HL-60/S4 (cell line): Measurements from ENCODE around the gene LORICRIN.

Experiments used
- in situ Hi-C: fragments of 300-500 bp; cut with MboI; formaldehyde crosslinking; loops from 2 replicates; pipeline ENCODE4 v1.14.3; 2022; ENCODE audit warnings: low sequenced_read_pairs

The LORICRIN gene

DNA sequence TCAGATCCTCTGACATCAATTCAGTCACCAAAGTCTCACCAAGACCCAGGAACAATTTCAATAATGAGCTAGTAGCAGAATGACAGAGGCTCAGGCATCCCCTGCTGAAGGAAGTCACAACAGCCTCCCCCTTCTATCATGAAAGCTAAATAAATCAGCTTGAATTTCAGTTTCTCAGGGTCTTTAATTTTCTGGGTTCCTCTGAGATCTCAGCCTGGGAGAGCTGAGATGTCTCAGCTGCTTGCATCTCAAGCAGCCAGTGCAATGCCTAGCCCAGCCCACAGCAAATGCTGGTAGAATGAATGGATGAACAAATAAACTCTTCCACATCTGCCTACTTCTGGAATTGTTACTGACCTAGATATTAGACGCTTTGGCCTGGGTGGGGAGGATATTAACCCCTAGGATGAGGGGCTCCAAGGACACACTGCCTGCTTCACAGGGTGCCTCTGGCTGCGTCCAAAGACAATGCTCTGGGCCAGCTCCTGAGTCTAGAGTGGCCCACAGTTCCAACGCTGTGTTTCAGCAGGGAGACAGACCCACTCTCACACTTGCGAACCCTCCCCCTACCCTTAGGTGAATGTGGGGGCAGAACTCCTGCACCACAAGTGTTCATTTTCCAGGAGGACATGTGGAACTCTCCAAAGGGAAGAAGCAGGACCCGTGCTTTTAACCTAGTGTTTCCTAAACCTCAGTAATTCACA lies 11.2 kb upstream of the LORICRIN start:
- in situ Hi-C loops: no loop called here

DNA sequence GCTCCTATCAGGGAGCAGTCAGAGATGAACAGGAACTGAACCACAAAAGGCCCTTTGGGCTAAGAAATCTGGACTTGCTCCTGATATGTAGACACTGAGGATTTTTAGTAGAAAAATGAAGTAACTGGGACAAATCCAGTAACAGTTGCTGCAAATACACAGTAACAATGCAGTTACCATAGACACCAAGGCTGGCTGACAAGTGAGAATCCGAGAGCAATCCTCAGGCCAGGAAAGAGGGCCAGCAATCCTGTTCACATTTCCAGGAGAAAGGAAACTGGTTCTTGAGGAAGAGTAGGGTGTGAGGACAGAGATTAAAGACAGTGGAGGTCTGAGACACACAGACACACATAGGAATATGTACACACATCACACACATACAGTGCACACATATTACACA lies 9.3 kb upstream of the LORICRIN start:
- in situ Hi-C loops: no loop called here

DNA sequence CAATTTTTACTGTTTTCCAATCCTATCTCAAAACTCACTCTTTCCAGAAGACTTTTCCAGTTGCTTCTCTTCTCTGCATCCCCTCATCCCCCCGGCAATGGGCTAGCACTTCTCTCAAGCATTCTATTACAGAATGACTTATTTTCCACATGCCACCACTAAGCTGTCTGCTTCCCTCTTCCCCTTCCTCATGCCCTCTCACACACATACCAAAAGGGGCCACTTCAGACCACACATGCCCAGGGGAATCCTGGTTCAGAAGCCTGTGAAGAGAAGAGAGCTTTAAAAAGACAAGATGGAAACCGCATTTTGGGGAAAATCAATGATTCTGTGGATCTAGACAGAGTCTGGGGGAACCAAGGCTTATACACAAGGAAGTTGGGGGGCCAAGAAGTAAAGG lies 8.4 kb upstream of the LORICRIN start:
- in situ Hi-C loops: no loop called here

DNA sequence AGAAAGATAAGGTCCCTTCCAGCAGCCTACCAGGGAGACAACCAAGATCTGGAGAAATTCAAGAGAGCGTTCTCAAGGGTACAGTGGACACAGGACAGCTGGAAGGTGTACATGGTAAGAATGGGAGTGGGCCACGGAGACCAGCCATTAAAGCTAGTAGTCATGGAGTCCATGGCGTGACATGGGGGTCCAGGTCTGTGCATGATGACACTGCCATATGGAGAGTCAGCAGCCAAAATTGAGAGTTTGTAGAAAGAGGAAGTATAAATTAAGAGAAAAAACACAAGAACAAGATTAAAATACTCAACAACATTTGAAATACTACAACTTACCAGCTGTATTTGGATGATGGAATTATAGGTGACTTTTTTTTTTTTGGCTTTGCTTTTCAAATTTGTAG lies 7.9 kb upstream of the LORICRIN start:
- in situ Hi-C loops: no loop called here

DNA sequence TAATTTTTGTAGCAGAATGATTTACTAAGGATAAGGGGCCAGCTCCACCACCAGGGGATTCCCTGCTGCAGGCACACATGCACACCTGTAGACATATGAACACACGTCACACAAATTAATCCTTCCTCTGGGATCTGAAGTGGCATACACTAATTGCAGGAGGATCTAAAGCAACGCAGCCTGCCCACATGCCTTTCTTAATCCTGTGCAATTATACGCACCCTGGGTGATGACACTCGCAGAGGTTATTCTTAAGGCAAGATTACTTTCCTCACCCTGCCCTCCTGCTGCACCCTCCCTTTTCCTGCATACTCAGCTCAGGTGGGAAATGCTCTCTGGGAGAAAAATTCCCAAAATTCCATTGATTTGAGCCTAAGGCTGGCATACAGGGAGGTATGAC lies 7.5 kb upstream of the LORICRIN start:
- in situ Hi-C loops: no loop called here

DNA sequence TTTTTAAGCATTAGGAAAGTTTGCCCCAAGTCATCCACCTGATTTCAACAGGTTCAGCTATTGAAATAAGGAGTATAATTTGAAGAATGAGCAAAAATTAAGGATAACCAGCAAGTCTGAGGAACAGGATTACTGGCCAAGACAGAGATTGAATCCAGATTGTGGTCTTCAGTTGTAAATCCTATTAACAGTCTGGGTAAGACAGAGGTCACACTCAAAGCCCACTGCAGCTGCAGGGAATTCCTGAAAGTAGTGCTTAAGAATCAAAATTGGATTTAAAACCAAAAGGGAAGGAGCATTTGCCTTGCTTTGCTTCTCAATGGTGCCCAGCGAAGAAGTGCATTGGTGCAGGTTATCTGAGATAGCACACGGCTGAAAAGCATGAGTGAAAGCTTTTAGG lies 6.4 kb upstream of the LORICRIN start:
- in situ Hi-C loops: no loop called here

DNA sequence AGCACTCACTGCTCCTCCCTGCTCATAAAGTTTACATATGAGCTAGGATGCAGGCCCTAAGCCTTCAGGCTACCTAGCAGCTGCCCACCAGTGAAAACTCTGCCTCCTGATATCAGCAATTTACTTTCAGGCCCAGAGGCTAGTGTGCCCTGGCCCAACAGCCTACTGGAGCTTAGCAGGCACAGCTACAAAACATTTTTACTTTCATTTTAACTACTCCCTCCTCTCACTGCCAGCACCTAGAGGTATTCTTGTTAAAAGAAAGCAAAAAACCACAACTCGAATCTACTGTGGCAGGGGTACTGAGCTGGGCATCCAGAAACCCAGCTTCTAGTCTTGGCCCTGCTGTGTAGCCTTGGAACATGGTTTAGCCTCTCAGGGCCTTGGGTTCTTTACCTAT lies 5.8 kb upstream of the LORICRIN start:
- in situ Hi-C loops: no loop called here

DNA sequence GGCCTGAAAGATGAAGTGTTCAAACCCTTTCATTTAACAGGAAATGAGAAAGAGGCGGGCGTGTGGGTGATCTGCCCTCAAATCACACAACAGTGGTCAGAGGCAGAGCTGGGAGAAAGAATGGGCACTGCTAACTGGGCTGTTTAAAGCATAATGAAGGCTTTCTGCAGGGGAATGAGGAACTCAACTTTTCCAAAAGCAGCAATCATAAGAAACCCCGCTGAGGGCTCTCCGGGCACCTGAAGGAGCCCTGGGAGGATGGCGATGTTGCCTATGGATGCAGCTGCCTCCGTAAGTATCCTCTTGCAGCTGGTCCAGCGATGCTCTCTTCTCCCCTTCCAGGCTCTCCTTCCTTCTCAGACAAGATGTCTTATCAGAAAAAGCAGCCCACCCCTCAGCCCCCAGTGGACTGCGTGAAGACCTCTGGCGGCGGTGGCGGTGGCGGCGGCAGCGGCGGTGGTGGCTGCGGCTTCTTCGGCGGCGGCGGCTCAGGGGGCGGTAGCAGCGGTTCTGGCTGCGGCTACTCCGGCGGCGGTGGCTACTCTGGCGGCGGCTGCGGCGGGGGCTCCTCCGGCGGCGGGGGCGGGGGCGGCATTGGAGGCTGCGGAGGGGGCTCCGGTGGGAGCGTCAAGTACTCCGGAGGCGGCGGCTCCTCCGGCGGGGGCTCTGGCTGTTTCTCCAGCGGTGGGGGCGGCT lies 1.2 kb downstream of the LORICRIN start:
- in situ Hi-C loops: no loop called here

DNA sequence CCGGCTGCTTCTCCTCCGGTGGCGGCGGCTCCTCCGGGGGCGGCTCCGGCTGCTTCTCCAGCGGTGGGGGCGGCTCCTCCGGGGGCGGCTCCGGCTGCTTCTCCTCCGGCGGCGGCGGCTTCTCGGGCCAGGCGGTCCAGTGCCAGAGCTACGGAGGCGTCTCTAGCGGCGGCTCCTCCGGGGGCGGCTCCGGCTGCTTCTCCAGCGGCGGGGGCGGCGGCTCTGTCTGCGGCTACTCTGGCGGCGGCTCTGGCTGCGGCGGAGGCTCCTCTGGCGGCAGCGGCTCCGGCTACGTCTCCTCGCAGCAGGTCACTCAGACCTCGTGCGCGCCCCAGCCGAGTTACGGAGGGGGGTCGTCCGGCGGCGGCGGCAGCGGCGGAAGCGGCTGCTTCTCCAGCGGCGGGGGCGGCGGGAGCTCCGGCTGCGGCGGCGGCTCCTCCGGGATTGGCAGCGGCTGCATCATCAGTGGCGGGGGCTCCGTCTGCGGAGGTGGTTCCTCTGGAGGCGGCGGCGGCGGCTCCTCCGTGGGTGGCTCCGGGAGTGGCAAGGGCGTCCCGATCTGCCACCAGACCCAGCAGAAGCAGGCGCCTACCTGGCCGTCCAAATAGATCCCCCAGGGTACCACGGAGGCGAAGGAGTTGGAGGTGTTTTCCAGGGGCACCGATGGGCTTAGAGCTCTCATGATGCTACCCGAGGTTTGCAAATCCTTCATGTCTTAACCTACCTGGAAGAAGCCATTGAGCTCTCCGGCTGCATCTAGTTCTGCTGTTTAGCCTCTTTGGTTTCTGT lies 2.0 kb downstream of the LORICRIN start:
- in situ Hi-C loops: no loop called here

DNA sequence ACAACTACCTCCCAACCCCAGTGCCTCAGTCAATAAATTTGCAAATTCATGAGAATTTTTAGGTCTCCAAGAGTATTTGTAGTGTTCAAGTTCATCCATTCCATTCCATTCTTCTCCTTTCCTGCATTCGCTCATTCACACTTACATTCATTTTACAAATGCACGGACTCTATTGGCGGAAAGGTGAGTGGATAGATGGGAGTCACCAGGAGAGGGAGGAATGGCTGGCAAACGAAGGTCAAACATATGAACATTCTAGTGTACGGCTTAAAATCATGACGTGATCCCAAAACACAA lies 2.5 kb downstream of the LORICRIN start:
- in situ Hi-C loops: no loop called here

DNA sequence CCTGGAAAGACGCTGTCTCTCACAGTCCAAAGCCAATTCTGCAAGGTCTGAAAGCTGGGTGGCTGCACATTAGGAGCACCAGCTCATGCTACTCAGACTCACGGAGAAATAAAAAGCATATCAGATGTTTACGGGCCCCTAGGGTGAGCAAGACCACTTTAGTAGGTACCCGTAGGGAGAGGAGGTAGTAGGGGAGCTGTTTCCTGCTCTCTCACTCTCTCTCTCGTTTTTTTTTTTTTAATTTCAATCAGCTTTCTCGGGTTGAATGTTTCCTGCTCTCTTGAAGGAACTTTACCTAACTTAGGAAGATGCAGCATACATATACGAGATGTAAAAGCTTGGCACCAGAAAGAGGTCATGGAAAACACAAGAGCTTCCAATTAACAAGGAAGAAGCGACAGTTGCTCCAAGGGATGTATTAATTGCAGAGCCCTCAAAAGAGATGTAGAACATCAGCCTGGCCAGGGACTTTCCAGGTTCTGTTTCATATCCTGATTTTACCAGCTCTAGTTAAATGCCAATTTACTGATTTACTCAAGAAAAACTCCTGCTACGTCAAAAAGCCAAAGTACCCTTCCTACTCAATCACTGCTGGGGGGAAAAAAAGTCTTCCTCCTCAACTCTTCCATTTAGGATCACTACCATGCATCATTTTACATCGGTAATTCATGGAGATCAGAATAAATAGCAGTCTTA lies 3.1 kb downstream of the LORICRIN start:
- in situ Hi-C loops: no loop called here

DNA sequence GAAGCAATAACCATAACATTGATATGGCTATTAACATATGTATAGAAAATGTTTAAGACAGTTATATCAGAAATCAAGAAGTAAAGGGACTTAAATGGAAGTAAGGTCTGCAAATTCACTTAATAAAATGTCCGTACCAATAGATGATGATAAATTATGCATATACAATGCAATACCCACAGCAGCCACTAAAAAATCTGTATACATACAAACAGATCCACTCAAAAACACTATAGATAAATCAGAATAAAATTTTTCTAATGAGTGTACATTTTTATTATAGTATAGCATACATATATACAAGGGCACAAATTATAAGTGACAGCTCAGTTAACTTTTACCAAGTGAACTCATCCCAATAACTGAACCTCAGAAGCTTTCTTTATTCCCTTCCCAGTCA lies 6.0 kb downstream of the LORICRIN start:
- in situ Hi-C loops: no loop called here

DNA sequence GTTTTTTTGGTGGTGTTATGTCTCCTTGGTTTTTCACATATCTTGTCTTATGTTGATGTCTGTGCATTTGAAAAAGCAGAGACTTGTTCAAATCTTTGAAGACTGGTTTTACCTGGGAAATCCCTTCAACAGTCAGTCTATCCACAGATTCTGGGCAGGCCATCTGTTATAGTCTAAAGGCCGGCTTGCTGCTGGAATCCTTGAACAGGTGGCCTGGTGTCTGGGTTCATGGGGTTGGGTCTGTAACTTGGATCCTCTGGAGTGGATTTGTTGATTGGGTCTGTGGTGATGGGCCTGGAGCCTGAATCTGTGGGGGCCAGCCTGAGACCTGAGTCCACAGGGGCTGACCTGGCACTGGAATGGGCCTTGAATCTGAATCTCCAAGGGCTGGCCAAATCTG lies 12.2 kb downstream of the LORICRIN start:
- in situ Hi-C loops: no loop called here

DNA sequence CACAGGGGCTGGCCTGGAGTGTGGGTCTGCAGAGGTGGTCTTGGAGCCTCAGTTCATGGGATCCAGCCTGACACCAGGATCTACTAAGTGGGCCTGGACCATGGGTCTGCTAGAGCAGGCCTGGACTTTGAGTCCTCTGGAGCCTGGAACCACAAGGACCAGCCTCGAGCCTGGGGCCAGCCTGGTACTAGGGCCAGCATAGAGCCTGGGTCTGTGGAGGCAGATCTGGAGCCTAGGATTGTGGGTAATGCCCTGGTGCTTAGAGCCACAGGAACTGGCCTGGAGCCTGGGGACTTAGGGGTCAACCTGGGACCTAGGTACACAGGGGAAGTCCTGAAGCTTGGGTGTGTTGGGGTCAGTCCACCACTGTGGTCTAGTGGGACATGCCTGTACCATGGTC lies 12.7 kb downstream of the LORICRIN start:
- in situ Hi-C loops: no loop called here

DNA sequence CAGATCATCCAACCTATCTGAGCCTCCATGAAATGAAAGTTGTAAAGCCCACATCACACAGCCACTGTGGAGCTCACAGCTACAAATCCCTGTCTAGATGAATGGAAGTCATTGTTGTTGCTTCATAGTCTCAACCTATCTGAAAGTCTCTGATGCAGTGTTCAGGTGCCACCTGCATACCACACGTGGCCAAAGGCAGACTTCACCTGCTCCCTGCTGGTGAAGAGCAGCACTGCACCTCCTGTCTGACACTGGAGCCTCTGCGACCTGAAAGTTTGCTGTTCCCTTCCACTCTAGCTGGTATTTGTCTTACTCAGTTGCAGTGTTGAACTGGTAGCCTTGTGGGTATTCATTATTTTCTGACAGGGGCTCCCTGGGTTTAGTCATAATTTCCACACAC lies 18.4 kb downstream of the LORICRIN start:
- in situ Hi-C loops: no loop called here

DNA sequence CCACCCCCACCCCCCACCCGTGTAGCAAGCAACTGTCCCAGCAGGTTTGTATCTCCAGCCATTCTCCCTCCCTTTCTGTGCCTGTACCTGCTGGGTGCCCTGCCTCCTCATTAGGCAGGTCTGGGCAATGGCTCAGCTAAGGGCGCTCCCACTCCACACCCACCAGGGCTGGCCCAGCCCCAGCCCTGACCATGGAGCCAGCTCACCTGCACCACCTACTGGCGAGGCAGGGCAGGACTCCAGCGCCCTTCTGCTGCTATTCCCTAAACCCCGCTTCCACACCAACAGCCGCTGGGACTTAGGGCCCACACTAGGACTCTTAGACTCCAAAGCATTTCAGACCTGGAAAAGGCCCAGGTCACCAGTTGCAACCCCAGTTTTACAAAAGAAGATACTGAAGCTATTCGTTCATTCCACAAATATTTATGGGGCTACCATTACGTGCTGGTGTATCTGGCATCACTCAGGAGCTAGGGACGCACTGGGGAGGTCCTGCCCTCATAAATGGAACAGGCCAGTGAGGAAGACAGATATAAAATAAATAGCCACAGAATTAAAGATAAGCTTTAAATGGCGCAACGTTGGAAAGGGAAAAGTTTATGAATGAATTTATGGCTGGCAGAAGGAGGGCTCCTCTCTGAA lies 29.3 kb downstream of the LORICRIN start:
- in situ Hi-C loops: no loop called here

DNA sequence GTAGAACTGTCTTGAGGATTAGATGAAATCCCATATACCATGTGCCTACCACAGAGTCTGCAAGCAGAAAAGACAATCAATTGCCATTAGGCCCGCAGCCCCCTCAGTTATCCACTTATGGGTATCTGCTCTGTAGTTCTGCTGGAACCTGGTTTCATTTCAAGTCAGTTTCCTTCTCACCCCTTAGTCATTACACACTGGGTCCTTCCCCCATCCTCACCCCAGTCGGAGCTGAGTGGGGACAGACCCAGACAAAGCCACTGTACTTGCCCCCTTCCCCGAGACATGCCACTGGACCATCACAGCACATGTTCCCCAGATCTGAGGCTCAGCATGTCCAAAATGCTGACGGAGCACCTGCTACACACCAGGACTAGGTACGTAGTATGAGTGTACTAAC lies 32.0 kb downstream of the LORICRIN start:
- in situ Hi-C loops: no loop called here

DNA sequence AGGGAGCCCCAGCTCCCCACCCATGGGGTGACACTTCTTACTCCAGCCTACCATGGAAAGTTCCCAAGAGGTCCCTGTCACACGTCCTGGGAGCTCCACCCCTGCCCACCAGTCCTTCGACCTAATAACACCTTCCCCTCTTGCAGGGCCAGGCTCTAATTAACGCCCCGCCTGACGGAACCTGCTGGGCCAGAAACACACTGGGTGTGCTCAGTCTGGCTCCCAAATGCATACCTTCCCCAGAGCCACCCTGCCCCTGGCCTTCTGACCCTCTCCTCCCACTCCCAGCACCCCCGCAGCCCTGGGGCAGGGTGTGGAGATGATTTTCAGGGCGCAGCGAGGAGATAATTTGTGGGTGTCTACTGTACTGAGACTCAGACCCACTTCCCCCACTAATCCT lies 32.7 kb downstream of the LORICRIN start:
- in situ Hi-C loops: no loop called here

DNA sequence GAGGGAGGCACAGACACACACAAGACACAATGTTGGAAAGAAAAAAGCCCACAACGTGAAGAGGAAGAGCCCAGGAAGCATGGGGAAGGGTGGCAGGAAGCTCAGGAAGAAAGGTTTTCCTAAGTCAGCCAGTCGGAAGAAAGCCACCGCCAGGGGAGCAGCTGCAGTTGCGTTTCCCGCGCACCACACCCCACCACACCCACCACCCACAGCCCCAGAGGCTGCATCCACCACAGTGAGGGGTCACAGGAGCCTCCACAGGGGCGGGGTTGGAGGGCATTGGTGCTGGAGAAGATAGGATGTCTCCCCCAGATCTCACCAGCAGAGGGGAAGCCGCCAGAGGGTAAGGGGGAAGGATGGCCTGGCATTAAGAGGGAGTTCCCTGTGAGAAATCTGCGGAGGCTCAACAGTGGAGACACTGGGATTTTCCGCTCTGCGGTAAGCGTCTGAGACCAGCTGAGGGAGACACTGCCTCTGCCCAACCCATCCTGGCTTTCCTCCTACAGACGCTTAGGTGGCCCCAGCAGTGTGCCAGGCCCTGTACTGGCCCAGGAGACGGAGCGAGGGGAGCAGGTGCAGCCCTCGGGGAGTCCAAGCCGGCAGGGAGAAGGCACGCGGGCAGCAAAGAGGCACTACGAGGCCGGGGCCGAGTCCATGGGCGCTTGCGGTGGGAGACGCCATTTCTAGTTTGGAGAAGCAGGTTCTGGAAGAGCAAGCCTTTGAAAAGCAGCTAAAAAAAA lies 33.4 kb downstream of the LORICRIN start:
- in situ Hi-C loops: no loop called here

DNA sequence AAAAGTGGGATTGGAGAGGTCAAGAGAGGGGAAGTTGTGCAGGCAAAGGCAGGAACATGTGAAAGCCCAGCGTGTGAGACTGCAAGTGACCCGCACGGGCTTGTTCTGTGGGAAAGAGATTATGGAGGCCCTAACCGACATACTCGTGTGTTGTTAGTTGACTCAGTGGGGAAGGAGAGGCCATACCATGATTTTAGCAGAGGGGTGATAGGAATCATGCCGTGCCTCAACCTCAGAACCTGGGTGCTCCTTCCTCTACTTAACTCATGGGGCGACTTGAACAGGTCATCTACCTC lies 33.9 kb downstream of the LORICRIN start:
- in situ Hi-C loops: no loop called here

DNA sequence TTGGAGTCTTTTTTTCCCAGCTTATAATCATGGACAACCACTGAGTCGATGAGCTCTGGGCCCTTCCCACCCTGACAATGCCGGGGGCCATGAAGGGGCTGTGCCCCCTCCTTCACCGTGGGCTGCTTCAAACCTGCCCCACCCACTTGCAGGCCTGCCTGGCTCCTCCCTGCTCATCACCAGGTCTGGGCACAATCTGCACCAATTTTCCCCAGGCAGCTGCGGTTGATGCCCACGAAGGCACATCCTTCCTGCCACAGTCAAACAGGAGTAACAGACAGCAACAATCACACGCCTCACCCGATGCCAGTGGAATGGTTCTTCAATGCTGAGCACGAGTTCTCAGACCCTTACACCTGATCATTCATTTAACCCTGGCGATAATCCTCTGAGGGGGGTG lies 34.4 kb downstream of the LORICRIN start:
- in situ Hi-C loops: no loop called here
